ENCODE data around the gene MIEF1.
A peak's percentile ranks its signal among the peaks of the same experiment; 100 is the strongest.
"Not testable (repeated sequence)": the region's sequence is repeated elsewhere in the genome, so short reads cannot be mapped to it uniquely, and the experiment has no call there.

Gene MIEF1

GRCh38 chr22:39507021-39507420 lies 4.9 kb downstream of the MIEF1 start:
- Histone ChIP-seq H3K9ac (ENCODE audit: low read length) (peak overlapping the region; percentile 65), H3K4me1 (ENCODE audit: control insufficient read depth, insufficient read depth, low read length) (peaks cover 37% of the 10 kb centered on the region), H3K36me3 (ENCODE audit: control insufficient read depth, insufficient read depth, low read length, severe bottlenecking) (peaks cover 79% of the 10 kb centered on the region)
- DNase-seq (ENCODE audit: low read depth); H3K4me3 ChIP-seq (ENCODE audit: low read length); H3K9me3 ChIP-seq (ENCODE audit: control insufficient read depth, low read length); H3K27me3 ChIP-seq (replicated peaks; ENCODE audit: control insufficient read depth, insufficient read depth, low read length): not testable (repeated sequence)

GRCh38 chr22:39508393-39508792 lies 6.3 kb downstream of the MIEF1 start:
- H3K9me3 ChIP-seq (ENCODE audit: control insufficient read depth, low read length) = no peaks in the 10 kb centered on the region
- no peak overlapping the region for H3K4me3 ChIP-seq (ENCODE audit: low read length)
- peaks cover 32% of the 10 kb centered on the region for H3K4me1 ChIP-seq (ENCODE audit: control insufficient read depth, insufficient read depth, low read length)
- DNase-seq (ENCODE audit: low read depth) = no peak
- H3K36me3 ChIP-seq (ENCODE audit: control insufficient read depth, insufficient read depth, low read length, severe bottlenecking) = peaks cover 92% of the 10 kb centered on the region
- no peaks in the 10 kb centered on the region for H3K27me3 ChIP-seq (replicated peaks; ENCODE audit: control insufficient read depth, insufficient read depth, low read length)
- H3K9ac ChIP-seq (ENCODE audit: low read length) = no peak overlapping the region

- Histone ChIP-seq H3K4me3 (ENCODE audit: low read length) (no peak overlapping the region), H3K9me3 (ENCODE audit: control insufficient read depth, low read length) (no peaks in the 10 kb centered on the region), H3K36me3 (ENCODE audit: control insufficient read depth, insufficient read depth, low read length, severe bottlenecking) (peaks cover 94% of the 10 kb centered on the region), H3K4me1 (ENCODE audit: control insufficient read depth, insufficient read depth, low read length) (peaks cover 23% of the 10 kb centered on the region), H3K9ac (ENCODE audit: low read length) (no peak overlapping the region), H3K27me3 (replicated peaks; ENCODE audit: control insufficient read depth, insufficient read depth, low read length) (no peaks in the 10 kb centered on the region)
- no peak for DNase-seq (ENCODE audit: low read depth)
Measured at GRCh38 chr22:39510529-39511149, 8.5 kb downstream of the MIEF1 start.

DNA sequence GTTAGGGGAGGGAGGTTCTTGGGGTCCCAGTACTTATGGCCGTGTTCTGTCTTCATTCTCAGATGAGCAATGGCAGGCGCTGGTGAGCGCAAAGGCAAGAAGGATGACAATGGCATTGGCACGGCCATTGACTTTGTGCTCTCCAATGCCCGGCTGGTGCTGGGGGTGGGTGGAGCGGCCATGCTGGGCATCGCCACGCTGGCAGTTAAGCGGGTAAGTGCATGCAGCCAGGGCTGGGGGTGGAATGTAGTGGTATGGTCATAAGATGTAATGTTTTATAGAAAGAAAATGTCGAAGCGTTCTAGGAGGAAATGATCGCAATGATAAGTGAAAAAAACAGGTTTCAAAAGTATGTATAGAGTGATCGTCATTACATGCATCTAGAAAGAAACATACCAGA lies 9.1 kb downstream of the MIEF1 start:
- H3K36me3 ChIP-seq (ENCODE audit: control insufficient read depth, insufficient read depth, low read length, severe bottlenecking) = peaks cover 94% of the 10 kb centered on the region
- no peaks in the 10 kb centered on the region for H3K9me3 ChIP-seq (ENCODE audit: control insufficient read depth, low read length)
- H3K27me3 ChIP-seq (replicated peaks; ENCODE audit: control insufficient read depth, insufficient read depth, low read length) = no peaks in the 10 kb centered on the region
- H3K9ac ChIP-seq (ENCODE audit: low read length) = no peak overlapping the region
- no peak overlapping the region for H3K4me3 ChIP-seq (ENCODE audit: low read length)
- H3K4me1 ChIP-seq (ENCODE audit: control insufficient read depth, insufficient read depth, low read length) = peaks cover 18% of the 10 kb centered on the region
- no peak for DNase-seq (ENCODE audit: low read depth)

GRCh38 chr22:39512026-39512425 lies 9.9 kb downstream of the MIEF1 start:
- Histone ChIP-seq H3K4me3 (ENCODE audit: low read length) (no peak overlapping the region), H3K4me1 (ENCODE audit: control insufficient read depth, insufficient read depth, low read length) (peaks cover 11% of the 10 kb centered on the region), H3K36me3 (ENCODE audit: control insufficient read depth, insufficient read depth, low read length, severe bottlenecking) (peaks cover 93% of the 10 kb centered on the region), H3K9me3 (ENCODE audit: control insufficient read depth, low read length) (no peaks in the 10 kb centered on the region), H3K27me3 (replicated peaks; ENCODE audit: control insufficient read depth, insufficient read depth, low read length) (no peaks in the 10 kb centered on the region), H3K9ac (ENCODE audit: low read length) (no peak overlapping the region)
- DNase-seq (ENCODE audit: low read depth) = no peak

- no peaks in the 10 kb centered on the region for H3K27me3 ChIP-seq (replicated peaks; ENCODE audit: control insufficient read depth, insufficient read depth, low read length)
- H3K36me3 ChIP-seq (ENCODE audit: control insufficient read depth, insufficient read depth, low read length, severe bottlenecking) = peaks cover 88% of the 10 kb centered on the region
- H3K9me3 ChIP-seq (ENCODE audit: control insufficient read depth, low read length) = no peaks in the 10 kb centered on the region
- peaks cover 27% of the 10 kb centered on the region for H3K4me1 ChIP-seq (ENCODE audit: control insufficient read depth, insufficient read depth, low read length)
- no peak overlapping the region for H3K9ac ChIP-seq (ENCODE audit: low read length)
- no peak for DNase-seq (ENCODE audit: low read depth)
- no peak overlapping the region for H3K4me3 ChIP-seq (ENCODE audit: low read length)
Measured at GRCh38 chr22:39513791-39514190, 11.7 kb downstream of the MIEF1 start.

DNA sequence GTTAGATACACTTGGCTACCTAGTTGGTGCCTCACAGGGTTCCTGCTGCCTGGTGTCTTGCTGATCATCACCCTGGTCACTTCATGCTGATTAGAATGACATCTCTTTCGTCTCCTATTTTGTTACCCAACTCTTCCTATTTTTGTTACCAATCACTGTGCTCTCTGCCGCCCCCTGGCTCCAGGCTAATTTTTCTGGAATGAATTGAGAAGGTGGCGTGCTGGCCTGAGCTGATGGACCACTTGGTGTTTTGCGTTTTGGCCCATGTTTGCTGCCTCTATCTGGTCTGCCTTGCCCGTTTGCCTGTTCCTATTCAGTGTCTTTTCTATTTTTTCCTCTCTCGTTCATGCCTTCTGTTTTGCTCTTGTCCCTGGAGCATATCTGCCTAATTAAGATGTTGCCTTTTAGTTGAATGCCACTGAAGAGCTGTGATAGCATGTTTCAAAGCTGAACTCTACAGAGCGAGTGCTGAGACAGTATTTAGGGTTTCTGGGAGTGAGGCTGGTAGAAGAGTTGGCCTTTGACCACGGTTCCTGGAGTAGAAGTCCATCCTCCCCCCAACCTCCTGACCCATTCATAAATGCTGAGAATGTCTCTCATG lies 12.4 kb downstream of the MIEF1 start:
- Histone ChIP-seq H3K27me3 (replicated peaks; ENCODE audit: control insufficient read depth, insufficient read depth, low read length) (no peaks in the 10 kb centered on the region), H3K9ac (ENCODE audit: low read length) (peak overlapping the region; percentile 9), H3K4me1 (ENCODE audit: control insufficient read depth, insufficient read depth, low read length) (peaks cover 33% of the 10 kb centered on the region), H3K4me3 (ENCODE audit: low read length) (no peak overlapping the region), H3K36me3 (ENCODE audit: control insufficient read depth, insufficient read depth, low read length, severe bottlenecking) (peaks cover 83% of the 10 kb centered on the region), H3K9me3 (ENCODE audit: control insufficient read depth, low read length) (no peaks in the 10 kb centered on the region)
- DNase-seq (ENCODE audit: low read depth) = peak; percentile 79

GRCh38 chr22:39515266-39516050 lies 13.4 kb downstream of the MIEF1 start:
- peaks cover 73% of the 10 kb centered on the region for H3K36me3 ChIP-seq (ENCODE audit: control insufficient read depth, insufficient read depth, low read length, severe bottlenecking)
- DNase-seq (ENCODE audit: low read depth) = no peak
- peak overlapping the region; percentile 9 for H3K9ac ChIP-seq (ENCODE audit: low read length)
- H3K27me3 ChIP-seq (replicated peaks; ENCODE audit: control insufficient read depth, insufficient read depth, low read length) = no peaks in the 10 kb centered on the region
- no peak overlapping the region for H3K4me3 ChIP-seq (ENCODE audit: low read length)
- H3K4me1 ChIP-seq (ENCODE audit: control insufficient read depth, insufficient read depth, low read length) = peaks cover 33% of the 10 kb centered on the region
- no peaks in the 10 kb centered on the region for H3K9me3 ChIP-seq (ENCODE audit: control insufficient read depth, low read length)

- H3K9ac ChIP-seq (ENCODE audit: low read length) = peak overlapping the region; percentile 47
- H3K9me3 ChIP-seq (ENCODE audit: control insufficient read depth, low read length) = no peaks in the 10 kb centered on the region
- peaks cover 33% of the 10 kb centered on the region for H3K4me1 ChIP-seq (ENCODE audit: control insufficient read depth, insufficient read depth, low read length)
- H3K36me3 ChIP-seq (ENCODE audit: control insufficient read depth, insufficient read depth, low read length, severe bottlenecking) = peaks cover 68% of the 10 kb centered on the region
- no peak overlapping the region for H3K4me3 ChIP-seq (ENCODE audit: low read length)
- H3K27me3 ChIP-seq (replicated peaks; ENCODE audit: control insufficient read depth, insufficient read depth, low read length) = no peaks in the 10 kb centered on the region
- no peak for DNase-seq (ENCODE audit: low read depth)
Measured at GRCh38 chr22:39517470-39517869, 15.4 kb downstream of the MIEF1 start.

DNA sequence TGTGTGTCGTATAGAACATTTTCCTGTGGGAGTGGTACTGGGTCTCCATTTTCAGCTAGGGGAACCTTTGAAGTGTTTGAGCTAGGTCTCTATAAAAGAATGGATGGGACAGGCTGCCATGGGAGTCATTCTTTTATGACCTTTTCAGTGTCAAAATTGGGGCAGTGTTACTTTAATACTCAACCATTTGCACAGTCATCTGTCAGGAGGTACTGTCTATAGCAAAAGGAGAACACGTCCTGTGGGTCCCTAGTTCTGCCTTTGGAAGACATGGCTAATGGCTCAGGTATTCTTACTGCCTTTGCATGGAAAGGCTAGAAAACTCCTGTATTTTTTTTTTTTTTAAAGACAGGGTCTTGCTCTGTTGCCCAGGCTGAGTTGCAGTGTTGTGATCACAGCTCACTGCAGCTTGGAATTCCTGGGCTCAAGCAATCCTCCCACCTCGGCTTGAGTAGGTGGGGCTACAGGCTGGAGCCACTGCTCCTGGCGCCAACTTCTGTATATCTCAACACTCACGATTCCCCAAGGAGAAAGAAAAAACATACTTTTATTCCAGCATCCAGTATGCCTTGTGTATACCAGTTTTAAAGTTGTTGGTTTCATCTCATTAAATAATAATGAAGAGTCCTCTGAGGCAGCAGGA lies 16.2 kb downstream of the MIEF1 start:
- H3K9ac ChIP-seq (ENCODE audit: low read length) = peak overlapping the region; percentile 100
- peaks cover 33% of the 10 kb centered on the region for H3K4me1 ChIP-seq (ENCODE audit: control insufficient read depth, insufficient read depth, low read length)
- H3K27me3 ChIP-seq (replicated peaks; ENCODE audit: control insufficient read depth, insufficient read depth, low read length) = no peaks in the 10 kb centered on the region
- H3K36me3 ChIP-seq (ENCODE audit: control insufficient read depth, insufficient read depth, low read length, severe bottlenecking) = peaks cover 69% of the 10 kb centered on the region
- peak overlapping the region; percentile 95 for H3K4me3 ChIP-seq (ENCODE audit: low read length)
- H3K9me3 ChIP-seq (ENCODE audit: control insufficient read depth, low read length) = no peaks in the 10 kb centered on the region
- peak; percentile 10 for DNase-seq (ENCODE audit: low read depth)

DNA sequence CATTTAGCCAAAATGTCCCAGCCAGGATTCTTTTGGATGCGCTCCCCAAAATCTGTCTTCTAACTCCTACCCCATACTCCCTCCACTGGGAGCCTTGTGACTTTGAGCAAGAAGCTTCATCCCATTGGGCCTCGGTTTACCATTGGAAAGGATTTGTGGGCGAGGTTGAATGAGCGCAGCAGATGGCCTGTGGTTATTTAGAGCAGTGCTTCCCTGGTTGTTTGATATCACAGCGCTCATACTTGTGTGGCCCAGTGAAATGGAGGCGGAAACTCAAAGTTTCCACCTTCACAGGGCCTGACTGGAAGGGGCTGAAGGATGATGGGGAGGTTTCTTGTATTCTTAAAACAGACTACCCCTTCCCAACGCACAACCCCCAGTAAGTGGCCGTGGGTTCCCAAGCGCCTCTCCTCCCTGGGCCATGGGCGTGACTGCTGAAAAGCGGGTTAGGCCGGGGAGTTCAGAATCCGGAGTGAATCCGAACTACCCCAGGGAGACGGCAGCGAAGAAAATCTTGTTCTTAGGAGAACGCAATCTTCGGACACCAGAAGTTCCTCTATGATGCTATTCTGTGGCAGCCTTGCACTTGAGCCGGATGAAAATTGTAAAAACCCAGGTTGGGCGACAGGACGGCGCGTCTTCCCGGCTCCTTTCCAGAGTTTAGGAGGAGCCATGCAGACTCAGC lies 17.0 kb downstream of the MIEF1 start:
- peak overlapping the region; percentile 100 for H3K9ac ChIP-seq (ENCODE audit: low read length)
- no peaks in the 10 kb centered on the region for H3K27me3 ChIP-seq (replicated peaks; ENCODE audit: control insufficient read depth, insufficient read depth, low read length)
- DNase-seq (ENCODE audit: low read depth) = no peak
- no peaks in the 10 kb centered on the region for H3K9me3 ChIP-seq (ENCODE audit: control insufficient read depth, low read length)
- H3K36me3 ChIP-seq (ENCODE audit: control insufficient read depth, insufficient read depth, low read length, severe bottlenecking) = peaks cover 65% of the 10 kb centered on the region
- H3K4me1 ChIP-seq (ENCODE audit: control insufficient read depth, insufficient read depth, low read length) = peaks cover 33% of the 10 kb centered on the region
- peak overlapping the region; percentile 95 for H3K4me3 ChIP-seq (ENCODE audit: low read length)
